Measurements from ENCODE around the gene LRMDA. TPM values are rescaled to one million over a fixed set of nuclear protein-coding genes. Genes with fewer than 3 reads are reported as not detected.

LRMDA gene
- total RNA-seq, 2 experiments from 2014 or later = not detected

- POLR2A ChIA-PET = interaction anchor here (0.6 kb wide), 1 partner anchor 536 kb away, joined by 4 read pairs; no protein-coding TSS in a partner anchor
- Mint-ChIP-seq H3K36me3 (ENCODE audit: low read depth) (no peaks in the 10 kb centered on the region), H3K4me3 (no peak overlapping the region), H3K27me3 (no peaks in the 10 kb centered on the region), H3K4me1 (no peaks in the 10 kb centered on the region), H3K27ac (no peak overlapping the region), H3K9me3 (no peaks in the 10 kb centered on the region)
- DNase-seq = no peak
- CTCF ChIA-PET = no interaction called here
These were observed 1122.0 kb downstream of the LRMDA start for GRCh38 chr10:76553263-76554032.

- H3K9me3 Mint-ChIP-seq = no peaks in the 10 kb centered on the region
- CTCF ChIA-PET = no interaction called here
- no peak overlapping the region for H3K27ac Mint-ChIP-seq
- H3K36me3 Mint-ChIP-seq (ENCODE audit: low read depth) = no peaks in the 10 kb centered on the region
- H3K27me3 Mint-ChIP-seq = no peaks in the 10 kb centered on the region
- POLR2A ChIA-PET = interaction anchor here (0.6 kb wide), 1 partner anchor 535 kb away, joined by 4 read pairs; no protein-coding TSS in a partner anchor
- H3K4me1 Mint-ChIP-seq = no peaks in the 10 kb centered on the region
- DNase-seq = no peak
- no peak overlapping the region for H3K4me3 Mint-ChIP-seq
These were observed 1122.6 kb downstream of the LRMDA start for GRCh38 chr10:76554033-76554408.

- H3K27ac Mint-ChIP-seq = no peak overlapping the region
- ChIA-PET CTCF (no interaction called here), POLR2A (no interaction called here)
- no peaks in the 10 kb centered on the region for H3K36me3 Mint-ChIP-seq (ENCODE audit: low read depth)
- no peak for DNase-seq
- H3K4me3 Mint-ChIP-seq = no peak overlapping the region
- H3K9me3 Mint-ChIP-seq = no peaks in the 10 kb centered on the region
- H3K4me1 Mint-ChIP-seq = no peaks in the 10 kb centered on the region
- no peaks in the 10 kb centered on the region for H3K27me3 Mint-ChIP-seq
These were observed 1123.1 kb downstream of the LRMDA start for GRCh38 chr10:76554478-76554877.

- no peaks in the 10 kb centered on the region for H3K9me3 Mint-ChIP-seq
- no peaks in the 10 kb centered on the region for H3K4me1 Mint-ChIP-seq
- POLR2A ChIA-PET = interaction anchor here (0.6 kb wide), 1 partner anchor 284 kb away, joined by 4 read pairs; no protein-coding TSS in a partner anchor
- H3K36me3 Mint-ChIP-seq (ENCODE audit: low read depth) = no peaks in the 10 kb centered on the region
- H3K27me3 Mint-ChIP-seq = no peaks in the 10 kb centered on the region
- CTCF ChIA-PET = no interaction called here
- H3K27ac Mint-ChIP-seq = no peak overlapping the region
- no peak for DNase-seq
- no peak overlapping the region for H3K4me3 Mint-ChIP-seq
These were observed 1123.7 kb downstream of the LRMDA start for GRCh38 chr10:76555067-76555670.

GRCh38 chr10:76557366-76557765, 1125.9 kb downstream of the LRMDA start:
- Mint-ChIP-seq H3K4me1 (no peaks in the 10 kb centered on the region), H3K4me3 (no peak overlapping the region), H3K27me3 (no peaks in the 10 kb centered on the region), H3K27ac (no peak overlapping the region), H3K9me3 (no peaks in the 10 kb centered on the region), H3K36me3 (ENCODE audit: low read depth) (no peaks in the 10 kb centered on the region)
- DNase-seq = no peak
- ChIA-PET CTCF (interaction anchor here (0.6 kb wide), 2 partner anchors 9 to 13 kb away, joined by 3 read pairs; no protein-coding TSS in a partner anchor), POLR2A (no interaction called here)

DNA sequence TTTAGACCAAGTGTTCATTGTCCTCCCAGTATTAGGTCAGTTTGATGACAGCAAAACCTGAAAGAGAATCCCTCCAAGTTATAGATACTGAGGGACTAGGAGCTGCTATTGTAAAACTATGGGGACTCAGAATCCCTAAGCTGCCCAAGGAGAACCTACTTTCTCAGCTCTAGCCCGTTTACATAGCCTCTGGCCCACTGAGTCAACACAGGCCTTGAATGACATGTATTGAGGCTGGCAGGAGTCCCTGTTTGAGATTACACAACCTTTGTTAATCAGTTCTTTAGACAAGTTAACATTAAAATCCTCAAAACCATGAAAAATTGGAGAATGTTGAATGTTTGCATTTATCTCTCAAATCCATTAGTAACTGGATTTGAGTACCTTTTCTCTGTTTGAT, 1127.2 kb downstream of the LRMDA start:
- DNase-seq = no peak

GRCh38 chr10:76558996-76559891, 1127.8 kb downstream of the LRMDA start:
- DNase-seq = no peak
- no peak overlapping the region for H3K4me3 Mint-ChIP-seq
- no peak overlapping the region for H3K27ac Mint-ChIP-seq
- H3K4me1 Mint-ChIP-seq = no peaks in the 10 kb centered on the region
- H3K36me3 Mint-ChIP-seq (ENCODE audit: low read depth) = no peaks in the 10 kb centered on the region
- no peaks in the 10 kb centered on the region for H3K27me3 Mint-ChIP-seq
- H3K9me3 Mint-ChIP-seq = no peaks in the 10 kb centered on the region
- ChIA-PET POLR2A (no interaction called here), CTCF (no interaction called here)

More for the DNA sequence above, 1127.2 kb downstream of the LRMDA start:
- Mint-ChIP-seq H3K27me3 (no peaks in the 10 kb centered on the region), H3K4me1 (no peaks in the 10 kb centered on the region), H3K9me3 (no peaks in the 10 kb centered on the region), H3K4me3 (no peak overlapping the region), H3K36me3 (ENCODE audit: low read depth) (no peaks in the 10 kb centered on the region), H3K27ac (no peak overlapping the region)
- POLR2A ChIA-PET = no interaction called here
- CTCF ChIA-PET = no interaction called here

GRCh38 chr10:76559892-76560220, 1128.4 kb downstream of the LRMDA start:
- POLR2A ChIA-PET = no interaction called here
- H3K36me3 Mint-ChIP-seq (ENCODE audit: low read depth) = no peaks in the 10 kb centered on the region

GRCh38 chr10:76560338-76560737, 1128.9 kb downstream of the LRMDA start:
- H3K27me3 Mint-ChIP-seq = no peaks in the 10 kb centered on the region
- no peak overlapping the region for H3K27ac Mint-ChIP-seq
- H3K4me1 Mint-ChIP-seq = no peaks in the 10 kb centered on the region
- ChIA-PET POLR2A (no interaction called here), CTCF (no interaction called here)
- DNase-seq = no peak
- H3K4me3 Mint-ChIP-seq = no peak overlapping the region
- no peaks in the 10 kb centered on the region for H3K36me3 Mint-ChIP-seq (ENCODE audit: low read depth)
- no peaks in the 10 kb centered on the region for H3K9me3 Mint-ChIP-seq

More at GRCh38 chr10:76559892-76560220, 1128.4 kb downstream of the LRMDA start:
- no peak overlapping the region for H3K27ac Mint-ChIP-seq
- H3K4me1 Mint-ChIP-seq = no peaks in the 10 kb centered on the region
- no peaks in the 10 kb centered on the region for H3K27me3 Mint-ChIP-seq
- H3K9me3 Mint-ChIP-seq = no peaks in the 10 kb centered on the region
- CTCF ChIA-PET = no interaction called here
- DNase-seq = no peak
- H3K4me3 Mint-ChIP-seq = no peak overlapping the region

DNA sequence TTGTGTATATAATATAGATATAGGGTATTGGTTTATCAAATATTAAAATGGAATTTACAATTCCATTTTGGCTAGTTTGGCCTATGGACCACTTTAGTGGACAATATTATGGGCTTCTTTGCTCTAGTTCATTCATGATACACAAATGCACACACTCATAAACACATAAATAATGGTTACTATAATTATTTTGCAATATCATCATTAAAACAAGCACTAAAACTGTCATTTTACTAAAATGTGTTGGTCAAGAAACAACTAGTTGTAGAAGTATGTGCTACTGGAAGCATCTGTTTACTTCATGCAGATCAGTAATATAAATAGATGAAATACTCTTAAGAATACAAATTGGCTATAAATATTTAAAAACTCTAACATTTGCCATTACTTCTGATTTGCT, 1131.9 kb downstream of the LRMDA start:
- ChIA-PET CTCF (no interaction called here), POLR2A (no interaction called here)
- no peak overlapping the region for H3K27ac Mint-ChIP-seq

DNA sequence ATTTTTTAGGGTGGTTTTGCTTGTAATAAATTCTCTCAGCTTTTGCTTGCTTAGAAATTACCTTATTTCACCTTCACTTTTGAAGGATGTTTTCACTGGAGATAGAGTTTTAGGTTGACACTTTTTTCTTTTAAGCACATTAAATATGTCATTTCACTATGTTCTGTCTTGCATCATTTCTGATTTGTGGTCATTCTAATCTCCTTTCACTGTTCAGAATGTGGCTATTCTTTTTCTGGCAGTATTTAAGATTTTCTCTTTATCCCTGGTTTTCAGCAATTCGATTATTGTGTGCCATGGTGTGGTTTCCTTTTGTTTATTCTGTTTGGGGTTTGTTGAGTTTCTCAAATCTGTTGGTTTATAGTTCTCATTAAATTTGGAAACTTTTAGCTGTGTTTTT, 1140.6 kb downstream of the LRMDA start:
- Mint-ChIP-seq H3K36me3 (ENCODE audit: low read depth) (no peaks in the 10 kb centered on the region), H3K9me3 (no peaks in the 10 kb centered on the region), H3K4me1 (no peaks in the 10 kb centered on the region), H3K4me3 (no peak overlapping the region), H3K27ac (no peak overlapping the region), H3K27me3 (no peaks in the 10 kb centered on the region)
- ChIA-PET CTCF (no interaction called here), POLR2A (no interaction called here)
- no peak for DNase-seq

More for the DNA sequence above, 1131.9 kb downstream of the LRMDA start:
- Mint-ChIP-seq H3K9me3 (no peaks in the 10 kb centered on the region), H3K36me3 (ENCODE audit: low read depth) (no peaks in the 10 kb centered on the region), H3K27me3 (no peaks in the 10 kb centered on the region), H3K4me3 (no peak overlapping the region), H3K4me1 (no peaks in the 10 kb centered on the region)
- DNase-seq = no peak

DNA sequence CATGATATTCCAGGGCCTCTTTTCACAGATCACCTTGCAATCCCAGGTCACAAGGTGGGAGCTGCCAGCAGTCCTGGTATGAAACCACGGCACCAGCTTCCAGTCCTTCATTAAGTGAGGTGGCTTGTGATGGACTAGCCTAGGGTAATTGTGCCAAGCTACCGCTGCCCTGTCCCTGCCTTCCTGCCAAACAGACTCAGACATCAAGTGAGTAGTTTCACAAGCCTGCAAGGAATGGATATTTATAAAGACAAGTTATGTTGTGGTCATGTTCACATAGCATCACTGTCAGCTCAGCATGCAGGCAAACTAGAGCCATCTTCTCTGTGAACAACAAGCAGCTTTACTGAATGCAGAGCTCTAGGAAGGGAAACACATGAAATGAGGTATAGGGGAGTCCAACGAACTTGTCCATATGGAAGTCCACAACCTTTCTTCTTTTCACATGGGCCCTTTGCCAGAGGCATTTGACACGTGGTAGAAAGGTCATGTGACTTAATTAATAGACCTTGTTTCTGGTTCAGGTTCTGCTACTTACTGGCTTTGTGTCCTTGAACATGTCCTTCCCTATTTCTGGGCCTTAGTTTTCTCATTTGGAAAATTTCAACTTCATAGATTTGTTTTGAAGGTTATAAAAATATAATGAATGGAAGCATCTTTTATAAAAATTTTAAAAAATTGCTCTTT, 1145.0 kb downstream of the LRMDA start:
- CTCF ChIA-PET = no interaction called here
- no peak overlapping the region for H3K4me3 Mint-ChIP-seq
- POLR2A ChIA-PET = no interaction called here

DNA sequence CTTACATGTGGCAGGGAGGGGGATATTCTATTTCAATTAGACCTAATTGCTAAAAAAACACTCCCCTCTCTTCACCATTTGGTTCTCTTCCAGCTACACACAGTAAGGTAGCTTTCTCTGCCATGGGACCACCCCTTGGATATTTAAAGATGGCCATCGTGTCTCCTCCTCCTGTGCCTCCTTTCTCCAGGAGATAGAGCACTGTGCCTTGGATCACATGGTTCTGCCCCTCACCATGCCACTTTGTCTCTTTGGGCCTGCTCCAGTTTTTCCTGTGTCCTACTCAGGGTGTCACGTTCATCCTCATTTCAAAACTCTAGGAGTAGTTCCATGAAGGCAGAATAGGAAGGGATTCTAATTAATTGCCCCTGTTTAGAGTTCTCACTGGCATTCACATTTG, 1146.0 kb downstream of the LRMDA start:
- no peaks in the 10 kb centered on the region for H3K9me3 Mint-ChIP-seq
- no peak overlapping the region for H3K4me3 Mint-ChIP-seq
- ChIA-PET POLR2A (no interaction called here), CTCF (no interaction called here)
- H3K27ac Mint-ChIP-seq = no peak overlapping the region
- H3K27me3 Mint-ChIP-seq = no peaks in the 10 kb centered on the region
- H3K36me3 Mint-ChIP-seq (ENCODE audit: low read depth) = no peaks in the 10 kb centered on the region
- DNase-seq = no peak
- H3K4me1 Mint-ChIP-seq = no peaks in the 10 kb centered on the region

More for the DNA sequence above, 1145.0 kb downstream of the LRMDA start:
- Mint-ChIP-seq H3K9me3 (no peaks in the 10 kb centered on the region), H3K36me3 (ENCODE audit: low read depth) (no peaks in the 10 kb centered on the region), H3K27ac (no peak overlapping the region), H3K27me3 (no peaks in the 10 kb centered on the region), H3K4me1 (no peaks in the 10 kb centered on the region)
- DNase-seq = no peak

Data from activated CD4-positive, alpha-beta T cell treated with anti-CD3 and anti-CD28 coated beads, Interleukin-2, amount 10 ng/mL, durations not matched to agents 7 days and 5 days (primary cell).